DMS53 (cell line): ENCODE results near the gene MYOM3.

Experiments
- DNase-seq: peaks from one replicate; lab custom pipeline; 2025; lab: John Stamatoyannopoulos, UW

MYOM3 gene

GRCh38 chr1:24138476-24139221 is 26.7 kb upstream of the MYOM3 start:
- DNase-seq: no peak

- no peak for DNase-seq
Observed at GRCh38 chr1:24136956-24137539, 25.1 kb upstream of the MYOM3 start.

GRCh38 chr1:24134376-24134775 is 22.4 kb upstream of the MYOM3 start:
- no peak for DNase-seq

GRCh38 chr1:24133819-24134218 is 21.9 kb upstream of the MYOM3 start:
- no peak for DNase-seq

- no peak for DNase-seq
Observed at GRCh38 chr1:24130385-24130784, 18.4 kb upstream of the MYOM3 start.

- DNase-seq: no peak
Observed at GRCh38 chr1:24127801-24128363, 15.9 kb upstream of the MYOM3 start.

- DNase-seq: no peak
Observed at GRCh38 chr1:24127134-24127800, 15.3 kb upstream of the MYOM3 start.

- no peak for DNase-seq
Observed at GRCh38 chr1:24126672-24127023, 14.7 kb upstream of the MYOM3 start.

- DNase-seq: no peak
Observed at GRCh38 chr1:24126018-24126671, 14.2 kb upstream of the MYOM3 start.

GRCh38 chr1:24125456-24125855 is 13.5 kb upstream of the MYOM3 start:
- no peak for DNase-seq

- no peak for DNase-seq
Observed at GRCh38 chr1:24124980-24125379, 13.0 kb upstream of the MYOM3 start.

- no peak for DNase-seq
Observed at GRCh38 chr1:24123611-24124010, 11.7 kb upstream of the MYOM3 start.

GRCh38 chr1:24122776-24123175 is 10.8 kb upstream of the MYOM3 start:
- no peak for DNase-seq

GRCh38 chr1:24121406-24121805 is 9.5 kb upstream of the MYOM3 start:
- no peak for DNase-seq

GRCh38 chr1:24120965-24121364 is 9.0 kb upstream of the MYOM3 start:
- DNase-seq: no peak

- peak; percentile 45 for DNase-seq
Observed at GRCh38 chr1:24119859-24120756, 8.2 kb upstream of the MYOM3 start.

GRCh38 chr1:24119489-24119858 is 7.5 kb upstream of the MYOM3 start:
- no peak for DNase-seq

- peak; percentile 89 for DNase-seq
Observed at GRCh38 chr1:24118410-24119242, 6.7 kb upstream of the MYOM3 start.

GRCh38 chr1:24117722-24118409 is 5.9 kb upstream of the MYOM3 start:
- peak; percentile 53 for DNase-seq

GRCh38 chr1:24117132-24117531 is 5.2 kb upstream of the MYOM3 start:
- DNase-seq: no peak
